ENCODE results near the gene PSAT1.

The PSAT1 gene

GRCh38 chr9:78301466-78301865 is 4.5 kb downstream of the PSAT1 start:
- no peak overlapping the region for H3K27ac ChIP-seq
- TF ChIP-seq, protein P1, sequence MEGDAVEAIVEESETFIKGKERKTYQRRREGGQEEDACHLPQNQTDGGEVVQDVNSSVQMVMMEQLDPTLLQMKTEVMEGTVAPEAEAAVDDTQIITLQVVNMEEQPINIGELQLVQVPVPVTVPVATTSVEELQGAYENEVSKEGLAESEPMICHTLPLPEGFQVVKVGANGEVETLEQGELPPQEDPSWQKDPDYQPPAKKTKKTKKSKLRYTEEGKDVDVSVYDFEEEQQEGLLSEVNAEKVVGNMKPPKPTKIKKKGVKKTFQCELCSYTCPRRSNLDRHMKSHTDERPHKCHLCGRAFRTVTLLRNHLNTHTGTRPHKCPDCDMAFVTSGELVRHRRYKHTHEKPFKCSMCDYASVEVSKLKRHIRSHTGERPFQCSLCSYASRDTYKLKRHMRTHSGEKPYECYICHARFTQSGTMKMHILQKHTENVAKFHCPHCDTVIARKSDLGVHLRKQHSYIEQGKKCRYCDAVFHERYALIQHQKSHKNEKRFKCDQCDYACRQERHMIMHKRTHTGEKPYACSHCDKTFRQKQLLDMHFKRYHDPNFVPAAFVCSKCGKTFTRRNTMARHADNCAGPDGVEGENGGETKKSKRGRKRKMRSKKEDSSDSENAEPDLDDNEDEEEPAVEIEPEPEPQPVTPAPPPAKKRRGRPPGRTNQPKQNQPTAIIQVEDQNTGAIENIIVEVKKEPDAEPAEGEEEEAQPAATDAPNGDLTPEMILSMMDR (conservative IDR thresholded peaks at IDR 0.05): no peak

DNA sequence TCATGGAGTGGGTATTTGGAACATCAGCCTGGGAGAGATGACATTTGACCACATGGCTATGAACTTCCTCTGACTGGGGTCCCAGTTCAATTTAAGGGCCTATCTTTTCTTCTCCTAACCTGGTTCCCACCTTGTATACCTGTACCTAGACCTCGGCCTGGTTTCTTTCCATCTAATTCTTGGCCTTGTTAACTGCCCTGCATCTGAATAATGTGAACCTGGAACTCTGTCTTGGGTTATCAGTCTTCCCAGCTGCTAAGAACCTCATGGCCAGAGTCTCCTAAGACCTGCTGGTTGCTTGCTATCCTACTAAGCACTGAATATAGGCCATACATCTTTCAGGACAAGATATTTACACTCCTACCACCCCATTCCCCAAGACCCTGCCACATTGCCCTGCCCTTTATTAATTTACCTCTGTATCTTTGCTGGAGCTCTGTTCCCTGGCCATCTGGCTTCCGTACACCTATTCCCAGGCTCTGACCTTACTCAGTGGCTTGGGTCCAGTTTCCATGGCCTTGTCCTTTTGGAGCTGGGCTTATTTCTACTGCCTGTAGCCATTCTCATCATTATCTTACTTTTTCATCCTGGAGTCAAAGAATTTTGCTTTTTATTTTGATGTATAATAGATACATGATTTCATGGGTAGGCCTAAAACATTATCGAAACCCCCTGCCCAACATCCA is 6.6 kb downstream of the PSAT1 start:
- H3K27ac ChIP-seq: no peak overlapping the region
- TF ChIP-seq, protein P1 (conservative IDR thresholded peaks at IDR 0.05): no peak

DNA sequence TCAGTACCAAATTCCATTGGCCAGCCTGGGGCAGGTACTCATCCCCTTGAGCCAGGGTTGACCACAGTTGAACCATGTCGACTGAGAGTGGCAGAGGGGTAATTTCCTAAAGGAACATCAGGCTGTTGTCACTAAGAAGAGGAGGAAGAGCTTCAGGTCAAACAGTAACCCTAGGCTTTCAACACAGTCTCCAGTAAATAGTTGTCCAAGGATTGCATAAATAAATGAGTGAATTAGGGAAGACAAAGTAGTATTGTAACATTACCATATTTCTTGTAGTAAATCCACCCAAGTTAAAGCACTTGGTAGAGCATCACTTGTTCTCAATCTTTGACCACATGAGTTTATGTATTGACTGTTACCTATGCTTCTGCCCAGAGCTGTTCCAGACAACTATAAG is 7.4 kb downstream of the PSAT1 start:
- TF ChIP-seq, protein P1 (conservative IDR thresholded peaks at IDR 0.05): no peak
- H3K27ac ChIP-seq: no peak overlapping the region

DNA sequence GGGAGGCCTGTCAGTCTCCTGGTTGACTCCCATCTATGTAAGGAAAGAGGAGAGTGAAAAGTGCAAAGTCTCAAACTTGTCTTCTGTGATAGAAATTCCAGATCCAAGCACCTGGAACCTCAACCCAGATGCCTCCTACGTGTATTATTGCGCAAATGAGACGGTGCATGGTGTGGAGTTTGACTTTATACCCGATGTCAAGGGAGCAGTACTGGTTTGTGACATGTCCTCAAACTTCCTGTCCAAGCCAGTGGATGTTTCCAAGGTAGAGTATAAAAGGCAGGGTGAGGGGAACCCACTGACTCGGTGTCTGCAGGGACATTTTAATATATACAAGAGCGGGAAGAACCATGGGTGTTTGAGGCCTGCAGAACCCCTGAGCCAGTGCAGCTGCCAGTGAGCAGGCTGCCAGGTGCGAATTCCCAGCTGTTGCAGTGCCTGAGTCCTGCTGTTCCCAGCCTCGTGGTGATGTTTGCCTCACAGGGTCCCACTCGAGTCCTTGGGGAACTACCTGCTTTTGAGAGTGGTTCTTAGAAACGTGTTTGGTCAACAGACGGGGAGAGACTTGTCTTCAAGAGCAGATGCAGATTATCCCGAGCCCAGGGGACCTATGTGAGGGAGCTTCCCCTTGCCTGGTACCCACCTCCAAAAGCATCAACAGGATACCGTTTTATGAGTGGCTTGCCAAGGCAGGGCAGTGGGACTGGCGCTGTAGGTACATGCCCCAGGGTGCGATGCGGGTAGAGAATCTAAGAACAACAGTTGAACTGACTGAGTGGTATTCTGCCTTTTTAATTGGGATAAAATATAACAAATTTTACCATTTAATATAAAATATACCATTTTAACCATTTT is 9.5 kb downstream of the PSAT1 start:
- TF ChIP-seq, protein P1 (conservative IDR thresholded peaks at IDR 0.05): no peak

DNA sequence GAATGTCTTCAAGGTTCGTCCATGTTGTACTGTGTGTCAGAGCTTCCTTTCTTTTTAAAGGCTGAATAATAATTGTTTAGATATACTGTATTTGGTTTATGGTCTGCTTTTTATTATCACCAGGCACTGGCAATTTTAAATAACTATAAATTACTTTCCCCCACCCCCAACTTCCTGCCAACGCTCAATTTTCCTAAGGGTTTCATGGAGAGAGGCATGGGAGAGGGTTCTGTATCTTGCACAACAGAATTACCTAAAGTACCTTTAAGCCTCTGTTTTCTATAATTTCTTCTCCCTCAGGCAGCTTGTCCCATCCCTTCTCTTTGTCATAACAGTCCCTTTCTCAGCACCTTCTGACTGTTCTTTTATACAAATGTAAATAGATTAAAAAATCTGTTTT is 10.4 kb downstream of the PSAT1 start:
- no peak overlapping the region for H3K27ac ChIP-seq
- TF ChIP-seq, protein P1 (conservative IDR thresholded peaks at IDR 0.05): no peak

More for the DNA sequence above, 9.5 kb downstream of the PSAT1 start:
- H3K27ac ChIP-seq: no peak overlapping the region

GRCh38 chr9:78309066-78309465 is 12.1 kb downstream of the PSAT1 start:
- TF ChIP-seq, protein P1 (conservative IDR thresholded peaks at IDR 0.05): no peak
- H3K27ac ChIP-seq: no peak overlapping the region; the same call in 1 of the 2 replicates

DNA sequence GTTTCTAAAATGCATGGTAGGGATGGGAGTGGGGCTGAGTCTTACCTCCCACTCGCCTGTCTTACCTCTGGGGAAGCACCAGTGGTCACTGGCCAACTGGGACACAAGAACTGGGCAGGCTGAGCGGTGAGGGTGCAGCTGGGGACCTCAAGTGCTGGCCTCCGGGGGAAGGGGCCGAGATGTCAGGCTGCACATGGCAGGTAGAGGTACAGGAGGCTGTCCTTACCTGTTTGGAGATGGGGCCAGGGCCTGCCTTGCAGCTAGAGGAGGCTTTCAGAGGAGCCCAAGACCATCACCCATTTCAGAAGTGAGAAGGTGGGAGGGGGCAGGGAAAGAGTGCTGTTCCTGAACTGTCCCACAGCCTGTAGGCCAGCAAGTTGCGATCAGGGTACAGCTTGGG is 14.2 kb downstream of the PSAT1 start:
- TF ChIP-seq, protein P1 (conservative IDR thresholded peaks at IDR 0.05): no peak
- H3K27ac ChIP-seq: peak overlapping the region; percentile 95
